ENCODE measurements around the gene GGT5. TPM values are rescaled to one million over a fixed set of nuclear protein-coding genes. Genes with fewer than 3 reads are reported as not detected.

The GGT5 gene
- total and polyA plus RNA-seq, 2 of the 13 experiments (the other 11 are each of a cell fraction or from before 2014, with no cell fraction given), result 0.69 to 3.1 TPM

DNA sequence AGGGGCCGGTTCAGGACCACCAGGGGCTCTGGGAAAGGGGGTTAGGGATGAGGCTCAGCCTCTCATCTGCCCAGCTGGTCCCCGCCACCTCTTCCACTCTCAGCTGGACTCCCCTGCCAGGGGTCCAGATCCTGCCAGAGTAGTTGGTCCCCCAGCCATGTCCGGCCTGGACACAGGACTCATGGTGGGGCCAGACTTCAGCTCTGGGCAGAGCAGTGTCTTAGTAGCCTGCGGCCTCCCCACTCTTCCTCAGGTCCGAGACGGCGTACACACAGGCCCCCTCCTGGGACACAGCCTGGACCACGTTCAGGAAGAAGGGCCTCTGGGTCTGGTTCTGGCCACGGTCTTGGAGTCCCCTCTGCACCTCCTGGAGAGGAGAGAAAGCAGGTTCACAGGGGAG lies 25.1 kb downstream of the GGT5 start:
- no peak overlapping the region for H3K4me2 ChIP-seq (ENCODE audit: low read depth, low read length)
- H3K4me1 ChIP-seq (ENCODE audit: insufficient read depth, low read length), result peaks cover 16% of the 10 kb centered on the region
- H3K9me3 ChIP-seq (ENCODE audit: low read length), result no peaks in the 10 kb centered on the region
- POLR2A ChIA-PET, result no interaction called here
- H3K9ac ChIP-seq (ENCODE audit: insufficient read depth, low read depth, low read length), result no peak overlapping the region
- TF ChIP-seq IRF2 (CRISPR knock-in tag; IDR thresholded peaks at IDR 0.05) (no peak), ZNF225 (CRISPR knock-in tag; IDR thresholded peaks at IDR 0.05) (no peak), TP53 (CRISPR knock-in tag; conservative IDR thresholded peaks at IDR 0.05) (no peak), RBM22 (optimal IDR thresholded peaks at IDR 0.05; ENCODE audit: low read length) (no peak), ZNF768 (CRISPR knock-in tag; IDR thresholded peaks at IDR 0.05) (no peak), RELA (CRISPR knock-in tag; IDR thresholded peaks at IDR 0.05) (no peak), IKZF4 (CRISPR knock-in tag; IDR thresholded peaks at IDR 0.05; ENCODE audit: borderline replicate concordance, low read depth, not compliant biosample characterization) (no peak), MAFF (IDR thresholded peaks at IDR 0.05; ENCODE audit: low read depth, low read length) (no peak), MED8 (CRISPR knock-in tag; IDR thresholded peaks at IDR 0.05; ENCODE audit: insufficient replicate concordance) (no peak)
- TF ChIP-seq, protein P1, sequence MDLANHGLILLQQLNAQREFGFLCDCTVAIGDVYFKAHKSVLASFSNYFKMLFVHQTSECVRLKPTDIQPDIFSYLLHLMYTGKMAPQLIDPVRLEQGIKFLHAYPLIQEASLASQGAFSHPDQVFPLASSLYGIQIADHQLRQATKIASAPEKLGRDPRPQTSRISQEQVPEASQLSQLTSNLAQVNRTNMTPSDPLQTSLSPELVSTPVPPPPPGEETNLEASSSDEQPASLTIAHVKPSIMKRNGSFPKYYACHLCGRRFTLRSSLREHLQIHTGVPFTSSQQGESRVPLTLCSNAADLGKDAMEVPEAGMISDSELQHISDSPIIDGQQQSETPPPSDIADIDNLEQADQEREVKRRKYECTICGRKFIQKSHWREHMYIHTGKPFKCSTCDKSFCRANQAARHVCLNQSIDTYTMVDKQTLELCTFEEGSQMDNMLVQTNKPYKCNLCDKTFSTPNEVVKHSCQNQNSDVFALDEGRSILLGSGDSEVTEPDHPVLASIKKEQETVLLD (CRISPR knock-in tag; IDR thresholded peaks at IDR 0.05; ENCODE audit: low read depth), result no peak
- H3K27ac ChIP-seq (ENCODE audit: extremely low read length, insufficient read depth, low read length), result no peak overlapping the region
- no peak for ATAC-seq
- H3K27me3 ChIP-seq (ENCODE audit: control insufficient read depth in 1 of 2, insufficient read depth in 2 of 2, low read length in 2 of 2), result no peaks in the 10 kb centered on the region
- DNase-seq (ENCODE audit: low spot score), result no peak
- BruUV-seq (replicated peaks), result no TSS peak
- H2AFZ ChIP-seq (ENCODE audit: low read length), result no peak overlapping the region
- H3K79me2 ChIP-seq (ENCODE audit: insufficient read depth, low read length), result no peaks in the 10 kb centered on the region
- FAIRE-seq, result no peak
- no peak overlapping the region for H3K4me3 ChIP-seq (replicated peaks in 1 of 3; ENCODE audit: insufficient read depth in 1 of 3, low read depth in 2 of 3, low read length in 3 of 3)
- in situ Hi-C loops (cut with HindIII; ENCODE audit: extremely low pct_ligation_motif_present, low pct_unique_long_range_greater_than_20kb) (no loop called here), intact Hi-C loops (cut with micrococcal nuclease; ENCODE audit: unreplicated experiment) (no loop called here)
- CTCF ChIA-PET (ENCODE audit: low intra/inter-chr PET ratio, low total read pairs), result no interaction called here
- H3K36me3 ChIP-seq (replicated peaks in 1 of 2; ENCODE audit: control insufficient read depth in 1 of 2, insufficient read depth in 2 of 2, low read length in 2 of 2), result no peaks in the 10 kb centered on the region
- 75% methylated on average over 6 of the region's 9 CpGs for WGBS (ENCODE audit: low lambda C conversion rate)
- no peaks in the 10 kb centered on the region for H4K20me1 ChIP-seq (ENCODE audit: insufficient read depth, low read length)

All from HepG2 (cell line).